ENCODE results near the gene CCNL1. TPM values are rescaled to one million over a fixed set of nuclear protein-coding genes. Genes with fewer than 3 reads are reported as not detected.

Gene CCNL1
- total and polyA plus RNA-seq, 8 donors: 30.2 to 149 (median 43.5) TPM

- DNase-seq (peak in 2 of 6 donors; percentile 55 to 65), ATAC-seq (peak in 1 of 4 donors; percentile 3), FAIRE-seq (no peak)
- Histone ChIP-seq H3K27ac (peak overlapping the region; percentile 47 to 88 (median 80)), H3K27me3 (no peaks in the 10 kb centered on the region), H3K4me1 (peaks cover 52 to 79% (median 74%) of the 10 kb centered on the region in 3 donors), H3K36me3 (no peaks in the 10 kb centered on the region), H3K9me3 (no peaks in the 10 kb centered on the region), H3K4me3 (no peak overlapping the region)
- intact Hi-C loops (cut with DNase I): loop anchor here in 2 of 3 donors (5.0 to 10.0 kb wide), 3 partner anchors 38 to 596 kb away; partner anchors contain the start of gene TIPARP (in 1 of the 2)
- 37 to 38% methylated on average over 23 of the region's 23 CpGs for WGBS, 2 donors
- peak in 3 of 4 donors; percentile 32 to 43 (median 34) for TF ChIP-seq CTCF (IDR thresholded peaks at IDR 0.05)
These were observed 29.3 kb downstream of the CCNL1 start for GRCh38 chr3:157130467-157131251.

- ATAC-seq (no peak), FAIRE-seq (no peak), DNase-seq (no peak)
- WGBS, 2 donors: 67 to 71% methylated on average over 20 of the region's 20 CpGs
- intact Hi-C loops (cut with DNase I): loop anchor here in 2 of 3 donors (5.0 to 10.0 kb wide), 3 partner anchors 38 to 595 kb away; partner anchors contain the start of gene TIPARP (in 1 of the 2)
- Histone ChIP-seq H3K4me3 (no peak overlapping the region), H3K27ac (peak overlapping the region; percentile 47 to 88 (median 80)), H3K36me3 (no peaks in the 10 kb centered on the region), H3K9me3 (no peaks in the 10 kb centered on the region), H3K27me3 (no peaks in the 10 kb centered on the region), H3K4me1 (peaks cover 48 to 79% (median 72%) of the 10 kb centered on the region in 3 donors)
- no peak for TF ChIP-seq CTCF (IDR thresholded peaks at IDR 0.05)
These were observed 30.0 kb downstream of the CCNL1 start for GRCh38 chr3:157129803-157130466.

GRCh38 chr3:157128771-157129681 lies 30.9 kb downstream of the CCNL1 start:
- WGBS, 2 donors: 56% methylated on average over 14 of the region's 14 CpGs
- H3K4me1 ChIP-seq: peaks cover 49 to 70% (median 63%) of the 10 kb centered on the region in 3 donors
- H3K36me3 ChIP-seq: no peaks in the 10 kb centered on the region
- intact Hi-C loops (cut with DNase I): no loop called here
- H3K27me3 ChIP-seq: no peaks in the 10 kb centered on the region
- H3K9me3 ChIP-seq: no peaks in the 10 kb centered on the region
- ATAC-seq: peak in 3 of 4 donors; percentile 14 to 26 (median 17)
- H3K27ac ChIP-seq: peak overlapping the region; percentile 46 to 88 (median 80)
- peak in 3 of 6 donors; percentile 57 to 66 (median 58) for DNase-seq
- H3K4me3 ChIP-seq: no peak overlapping the region
- TF ChIP-seq CTCF (IDR thresholded peaks at IDR 0.05): no peak
- no peak for FAIRE-seq

GRCh38 chr3:157127831-157128767 lies 31.8 kb downstream of the CCNL1 start:
- ATAC-seq (peak; percentile 72 to 80 (median 78)), FAIRE-seq (no peak), DNase-seq (peak in 4 of 6 donors; percentile 59 to 68 (median 67))
- H3K27me3 ChIP-seq: no peaks in the 10 kb centered on the region
- peaks cover 41 to 62% (median 57%) of the 10 kb centered on the region in 3 donors for H3K4me1 ChIP-seq
- no peaks in the 10 kb centered on the region for H3K9me3 ChIP-seq
- no peaks in the 10 kb centered on the region for H3K36me3 ChIP-seq
- intact Hi-C loops (cut with DNase I): no loop called here
- H3K27ac ChIP-seq: peak overlapping the region; percentile 73 to 88 (median 80)
- 32 to 36% methylated on average over 8 of the region's 8 CpGs for WGBS, 2 donors
- no peak for TF ChIP-seq CTCF (IDR thresholded peaks at IDR 0.05)
- H3K4me3 ChIP-seq: no peak overlapping the region
